HepG2 (cell line): Measurements from ENCODE around the gene SYDE2. TPM values are rescaled to one million over a fixed set of nuclear protein-coding genes. Genes with fewer than 3 reads are reported as not detected.

ENCODE experiments used
- ATAC-seq: fragments of 200-7000 bp; cut with Tn5 transposase; 3 replicates; pipeline ENCODE4 v1.9.1; 2020; ENCODE audit warnings: mild to moderate bottlenecking, moderate library complexity
- BruUV-seq: library from RNA; stranded (reverse); fragments of 400-500 nt; replicated peaks from 2 replicates; lab custom pipeline; 2021; lab: Mats Ljungman, UMichigan
- CTCF ChIA-PET: fragments of 300-600 bp; formaldehyde crosslinking; extraction: SDS; loops from one replicate; lab custom pipeline; 2021; ENCODE audit warnings: low total read pairs, inconsistent platforms, low intra/inter-chr PET ratio; lab: Yijun Ruan, JAX
- POLR2A ChIA-PET: fragments of 350-600 bp; sonication (Branson Sonifier 250); formaldehyde crosslinking; loops from one replicate; lab custom pipeline; 2020; ENCODE audit warnings: antibody characterized with exemption, inconsistent platforms; lab: Yijun Ruan, JAX
- DNase-seq: peaks from one replicate; pipeline ENCODE4 v3.0.0-alpha.2; 2015; ENCODE audit warnings: low spot score
- FAIRE-seq: peaks from 3 replicates; lab custom pipeline; 2011; peaks lifted over from hg19 to GRCh38; lab: Jason Lieb, UNC
- H2AFZ ChIP-seq: one replicate; pipeline ENCODE4 v1.6.1; 2011; ENCODE audit warnings: low read length, inconsistent platforms
- H3K27ac ChIP-seq: fragments of 300-600 bp; 3 replicates; pipeline ENCODE4 v1.8.0; 2011; ENCODE audit warnings: mixed run types, mild to moderate bottlenecking, mixed read lengths, low read length, inconsistent platforms; ENCODE audit not compliant: insufficient read depth; ENCODE audit errors: extremely low read length
- H3K27me3 ChIP-seq, 2 experiments: fragments of 200-600 bp in 1 of 2; 2 replicates in 1 of 2; 3 replicates in 1 of 2; pipeline versions ENCODE4 v1.6.0 to v1.8.0; 2011; ENCODE audit warnings: low read length in 2 of 2, mild to moderate bottlenecking in 2 of 2, moderate library complexity in 2 of 2, inconsistent platforms in 1 of 2; ENCODE audit not compliant: insufficient read depth in 2 of 2, control insufficient read depth in 1 of 2
- H3K36me3 ChIP-seq, 2 experiments: fragments of 200-600 bp in 1 of 2; replicated peaks in 1 of 2; 2 replicates in 1 of 2; 3 replicates in 1 of 2; pipeline versions ENCODE4 v1.5.1 to v1.8.0; 2011; ENCODE audit warnings: low read length in 2 of 2, inconsistent platforms in 1 of 2; ENCODE audit not compliant: insufficient read depth in 2 of 2, control insufficient read depth in 1 of 2
- H3K4me1 ChIP-seq: 2 replicates; pipeline ENCODE4 v1.5.1; 2012; ENCODE audit warnings: low read length, inconsistent platforms; ENCODE audit not compliant: insufficient read depth
- H3K4me2 ChIP-seq: 2 replicates; pipeline ENCODE4 v1.6.0; 2011; ENCODE audit warnings: low read depth, low read length, inconsistent platforms
- H3K4me3 ChIP-seq, 3 experiments: fragments of 200-600 bp in 1 of 3; sonication (generic), shearing (Covaris generic) in 1 of 3; replicated peaks in 1 of 3; 2 replicates each; pipeline ENCODE4 v1.5.1; 2011 to 2016; ENCODE audit warnings: low read length in 3 of 3, inconsistent platforms in 2 of 3, low read depth in 2 of 3, mild to moderate bottlenecking in 2 of 3, control low read depth in 1 of 3, mixed read lengths in 1 of 3; ENCODE audit not compliant: insufficient read depth in 1 of 3
- H3K79me2 ChIP-seq: one replicate; pipeline ENCODE4 v1.6.1; 2011; ENCODE audit warnings: low read length, inconsistent platforms; ENCODE audit not compliant: insufficient read depth
- H3K9ac ChIP-seq: 2 replicates; pipeline ENCODE4 v1.6.0; 2011; ENCODE audit warnings: mild to moderate bottlenecking, low read depth, low read length, inconsistent platforms; ENCODE audit not compliant: insufficient read depth
- H3K9me3 ChIP-seq: 2 replicates; pipeline ENCODE4 v1.5.1; 2012; ENCODE audit warnings: mild to moderate bottlenecking, low read length
- H4K20me1 ChIP-seq: 2 replicates; pipeline ENCODE4 v1.6.0; 2011; ENCODE audit warnings: inconsistent platforms, mild to moderate bottlenecking, low read length, moderate library complexity; ENCODE audit not compliant: insufficient read depth
- CBFB ChIP-seq: sonication (generic); formaldehyde crosslinking; IDR thresholded peaks from 2 replicates; pipeline ENCODE4 v1.4.0; 2020; ENCODE audit warnings: missing genetic modification reagents
- DNMT3B ChIP-seq: conservative IDR thresholded peaks from 2 replicates; pipeline ENCODE4 v1.6.1; 2016; ENCODE audit warnings: missing biosample characterization, control low read depth
- FOSL1 ChIP-seq: sonication (generic); formaldehyde crosslinking; IDR thresholded peaks from 2 replicates; pipeline ENCODE4 v1.9.0; 2021; ENCODE audit warnings: missing genetic modification reagents, borderline replicate concordance
- HNRNPK ChIP-seq: fragments of 200-400 bp; formaldehyde crosslinking; IDR thresholded peaks from 2 replicates; pipeline ENCODE4 v1.6.1; 2018; ENCODE audit warnings: low read length, low read depth, moderate library complexity, mild to moderate bottlenecking; ENCODE audit not compliant: poor library complexity, severe bottlenecking
- HNRNPL ChIP-seq: fragments of 200-400 bp; formaldehyde crosslinking; IDR thresholded peaks from 2 replicates; pipeline ENCODE4 v1.6.1; 2017; ENCODE audit warnings: mild to moderate bottlenecking, low read depth, low read length
- NFIC ChIP-seq: IDR thresholded peaks from 2 replicates; pipeline ENCODE4 v1.6.1; 2012; ENCODE audit warnings: mild to moderate bottlenecking, low read length, inconsistent platforms
- ONECUT2 ChIP-seq: sonication (generic); formaldehyde crosslinking; IDR thresholded peaks from 2 replicates; pipeline ENCODE4 v1.4.0; 2020; ENCODE audit warnings: missing genetic modification reagents
- RORA ChIP-seq: sonication (generic); formaldehyde crosslinking; IDR thresholded peaks from 2 replicates; pipeline ENCODE4 v1.5.0; 2020; ENCODE audit warnings: mild to moderate bottlenecking, missing genetic modification reagents, moderate library complexity
- SALL2 ChIP-seq: sonication (generic); formaldehyde crosslinking; IDR thresholded peaks from 2 replicates; pipeline ENCODE4 v1.8.1; 2023; ENCODE audit warnings: mild to moderate bottlenecking, missing genetic modification reagents, inconsistent platforms
- SRY ChIP-seq: sonication (generic); formaldehyde crosslinking; IDR thresholded peaks from 2 replicates; pipeline ENCODE4 v1.8.0; 2022; ENCODE audit warnings: mild to moderate bottlenecking, missing genetic modification reagents
- TEF ChIP-seq: sonication (generic); formaldehyde crosslinking; IDR thresholded peaks from 2 replicates; pipeline ENCODE4 v1.5.0; 2020; ENCODE audit warnings: missing genetic modification reagents
- ZBTB10 ChIP-seq: sonication (generic); formaldehyde crosslinking; IDR thresholded peaks from 2 replicates; pipeline ENCODE4 v1.4.0; 2020; ENCODE audit warnings: missing genetic modification reagents, borderline replicate concordance
- ZNF496 ChIP-seq: sonication (generic); formaldehyde crosslinking; IDR thresholded peaks from 2 replicates; pipeline ENCODE4 v1.8.1; 2023; ENCODE audit warnings: mild to moderate bottlenecking, moderate library complexity, missing genetic modification reagents; ENCODE audit not compliant: insufficient replicate concordance
- ZNF616 ChIP-seq: sonication (generic); formaldehyde crosslinking; IDR thresholded peaks from 2 replicates; pipeline ENCODE4 v1.5.0; 2020; ENCODE audit warnings: low read depth, mild to moderate bottlenecking, missing genetic modification reagents
- WGBS: methylation state at CpG from one replicate; pipeline ENCODE4 v1.1.6; 2017; ENCODE audit warnings: low lambda C conversion rate; 5-methylcytosine and 5-hydroxymethylcytosine counted together
- in situ Hi-C: cut with HindIII; loops from 2 replicates; pipeline ENCODE4 v1.10.0; 2017; ENCODE audit warnings: low pct_unique_long_range_greater_than_20kb; ENCODE audit not compliant: extremely low pct_ligation_motif_present
- intact Hi-C: fragments of 100-400 bp; cut with micrococcal nuclease; formaldehyde crosslinking; loops from one replicate; pipeline ENCODE4 v1.10.0; 2022; ENCODE audit not compliant: unreplicated experiment
- polyA plus RNA-seq, 8 experiments: library from polyadenylated mRNA; depleted of rRNA in 3 of 8; stranded (reverse) in 7 of 8; unstranded in 1 of 8; fragments of >200 nt; fragmentation: Illumina TruSeq in 4 of 8; extraction: Trizol in 4 of 8; gene quantifications; 2 replicates each; pipeline versions ENCODE4 v1.2.1 to v1.2.3, GENCODE V29; 2011 to 2016; ENCODE audit warnings: low read depth in 4 of 8, missing spikeins in 1 of 8, mixed read lengths in 1 of 8; ENCODE audit not compliant: insufficient read depth in 1 of 8
- total RNA-seq, 5 experiments: library from RNA; depleted of rRNA; stranded (reverse); fragments of >200 nt; fragmentation: Illumina TruSeq; extraction: Trizol; gene quantifications; 2 replicates each; pipeline ENCODE4 v1.2.3, GENCODE V29; 2016; ENCODE audit warnings: low read depth in 1 of 5

The SYDE2 gene
- total and polyA plus RNA-seq, 2 of the 13 experiments (the other 11 are each of a cell fraction or from before 2014, with no cell fraction given), result 1.8 to 5.3 TPM

- Histone ChIP-seq H3K4me3 (no peak overlapping the region), H3K9ac (no peak overlapping the region), H3K4me2 (no peak overlapping the region), H4K20me1 (no peaks in the 10 kb centered on the region), H3K27ac (no peak overlapping the region), H3K4me1 (peaks cover 21% of the 10 kb centered on the region), H3K27me3 (no peaks in the 10 kb centered on the region), H3K9me3 (no peaks in the 10 kb centered on the region), H3K36me3 (no peaks in the 10 kb centered on the region), H2AFZ (no peak overlapping the region), H3K79me2 (no peaks in the 10 kb centered on the region)
- TF ChIP-seq ZNF616 (CRISPR knock-in tag) (no peak), HNRNPK (no peak)
- ChIA-PET CTCF (no interaction called here), POLR2A (no interaction called here)
- ATAC-seq (no peak), FAIRE-seq (no peak), DNase-seq (no peak)
- WGBS, result 57% methylated on average over 5 of the region's 5 CpGs
- no TSS peak for BruUV-seq
- intact Hi-C loops, result no loop called here
- in situ Hi-C loops, result no loop called here
Observed at GRCh38 chr1:85225624-85226380, 25.0 kb upstream of the SYDE2 start.

GRCh38 chr1:85224734-85225623 is 24.2 kb upstream of the SYDE2 start:
- no peak for FAIRE-seq
- H3K79me2 ChIP-seq, result no peaks in the 10 kb centered on the region
- H3K27me3 ChIP-seq, result no peaks in the 10 kb centered on the region
- no peak overlapping the region for H3K27ac ChIP-seq
- no peak for DNase-seq
- no peak overlapping the region for H3K4me3 ChIP-seq
- no peaks in the 10 kb centered on the region for H3K36me3 ChIP-seq
- 5% methylated on average over 3 of the region's 3 CpGs for WGBS
- H3K4me1 ChIP-seq, result peaks cover 16% of the 10 kb centered on the region
- H3K9ac ChIP-seq, result no peak overlapping the region
- no peak overlapping the region for H3K4me2 ChIP-seq
- ChIA-PET POLR2A (no interaction called here), CTCF (no interaction called here)
- peak; percentile 69 for ATAC-seq
- no peak overlapping the region for H2AFZ ChIP-seq
- no peaks in the 10 kb centered on the region for H3K9me3 ChIP-seq
- no peaks in the 10 kb centered on the region for H4K20me1 ChIP-seq
- BruUV-seq, result no TSS peak
- intact Hi-C loops (no loop called here), in situ Hi-C loops (no loop called here)
- no peak for TF ChIP-seq SALL2 (CRISPR knock-in tag)
- no peak for TF ChIP-seq HNRNPL
- no peak for TF ChIP-seq CBFB (CRISPR knock-in tag)
- no peak for TF ChIP-seq ZBTB10 (CRISPR knock-in tag)
- no peak for TF ChIP-seq ZNF496 (CRISPR knock-in tag)
- no peak for TF ChIP-seq DNMT3B (CRISPR knock-in tag)
- no peak for TF ChIP-seq ONECUT2 (CRISPR knock-in tag)
- no peak for TF ChIP-seq NFIC
- no peak for TF ChIP-seq RORA
- TF ChIP-seq TEF (CRISPR knock-in tag), result no peak
- no peak for TF ChIP-seq FOSL1
- no peak for TF ChIP-seq SRY (CRISPR knock-in tag)
